OCI-LY3 (cell line): ENCODE results near the gene BTBD2.

Source experiments
- CTCF ChIP-seq: fragments of 200-600, 300-600 bp; sonication (generic); IDR thresholded peaks from 2 replicates; pipeline ENCODE4 v1.5.1; 2014; ENCODE audit warnings: antibody characterized with exemption, low read length, low read depth
- EZH2phosphoT487 ChIP-seq: fragments of 200-600 bp; shearing (Covaris generic); IDR thresholded peaks from 2 replicates; pipeline ENCODE4 v1.6.1; 2018; ENCODE audit warnings: antibody characterized with exemption, mixed run types, low read depth

DNA sequence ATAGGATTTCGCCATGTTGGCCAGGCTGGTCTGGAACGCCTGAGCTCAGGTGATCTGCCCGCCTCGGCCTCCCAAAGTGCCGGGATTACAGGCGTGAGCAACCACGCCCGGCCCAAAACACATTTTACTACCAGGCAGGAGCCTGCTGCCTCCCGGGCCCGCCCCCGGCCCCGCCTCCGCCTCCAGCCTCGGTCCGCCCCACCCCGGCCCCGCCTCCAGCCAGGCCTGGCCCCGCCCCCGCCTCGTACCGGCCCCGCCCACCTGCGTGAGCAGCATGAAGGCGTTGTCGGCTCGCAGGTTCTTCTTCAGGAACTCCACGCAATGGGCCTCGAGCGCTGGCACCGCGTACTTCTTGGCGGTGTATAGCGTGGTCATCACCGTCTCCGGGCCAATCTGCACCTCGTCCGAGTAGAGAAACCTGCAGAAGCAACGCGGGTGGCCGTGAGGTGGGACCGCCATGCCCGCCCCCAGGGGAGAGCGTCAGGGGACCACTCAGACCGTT, 22.7 kb downstream of the BTBD2 start:
- TF ChIP-seq CTCF, result no peak
- no peak for TF ChIP-seq EZH2phosphoT487
